Kasumi-1 (cell line): ENCODE measurements around the gene NTRK3.

ENCODE experiments used
- DNase-seq, 2 experiments: peaks; one replicate each; lab custom pipeline; 2025; lab: John Stamatoyannopoulos, UW

Gene NTRK3

DNA sequence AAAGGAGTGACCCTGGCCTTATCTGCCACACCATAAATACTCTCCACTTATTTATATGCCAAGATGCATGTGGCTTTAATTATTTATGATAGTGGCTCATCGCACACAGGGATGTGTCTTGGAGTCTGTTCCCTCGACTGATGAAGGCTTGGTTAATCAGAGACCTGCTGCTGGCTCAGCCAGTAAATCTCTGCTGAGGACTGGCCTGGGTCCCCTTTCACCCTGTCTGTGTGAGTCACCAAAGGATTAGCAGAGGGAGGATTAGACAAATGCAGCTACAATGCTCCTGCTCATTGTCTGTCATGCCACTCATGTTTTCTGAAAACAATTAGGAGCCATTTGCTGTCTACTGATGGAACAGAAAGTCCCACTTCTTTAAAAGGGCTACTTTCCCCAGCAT is 226.8 kb downstream of the NTRK3 start:
- DNase-seq = no peak

DNA sequence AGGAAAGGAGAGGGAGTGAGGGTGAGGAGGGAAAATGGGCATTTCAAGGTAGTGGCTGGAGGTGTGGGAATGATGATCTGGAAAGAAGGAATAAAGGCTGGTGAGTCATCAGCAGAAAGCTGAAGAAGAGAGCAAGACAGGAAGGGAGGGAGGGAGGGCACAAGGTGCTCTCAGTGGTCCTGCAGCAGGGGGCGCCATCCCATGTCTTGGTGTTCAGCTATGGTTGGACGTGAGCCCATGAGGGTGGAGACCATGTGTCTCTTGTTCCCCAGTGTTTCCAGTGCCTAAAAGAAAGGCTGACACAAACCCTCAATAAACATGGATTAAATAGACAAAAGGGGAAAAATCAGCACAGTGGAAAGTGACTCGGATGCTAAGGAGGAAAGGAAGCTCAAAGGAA is 228.5 kb downstream of the NTRK3 start:
- DNase-seq = no peak

DNA sequence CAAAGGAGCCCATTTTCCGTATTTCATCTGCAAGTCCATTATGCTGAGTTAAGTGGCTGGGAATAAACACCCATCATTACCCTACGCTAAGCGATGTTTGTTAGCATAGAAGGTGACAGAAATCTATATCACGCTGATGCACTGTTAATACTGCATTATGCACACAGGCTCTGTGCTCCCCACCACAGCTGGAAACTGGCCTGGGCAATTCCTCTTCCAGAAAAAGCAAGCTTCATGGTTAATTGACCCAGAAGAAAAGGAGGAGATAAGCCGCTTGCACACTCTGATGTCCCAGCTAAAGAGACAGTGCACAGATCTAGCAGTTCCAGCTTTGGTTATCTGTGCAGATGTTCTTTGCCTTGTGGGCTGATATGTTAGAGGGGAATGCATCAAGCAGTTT is 232.6 kb downstream of the NTRK3 start:
- no peak for DNase-seq

DNA sequence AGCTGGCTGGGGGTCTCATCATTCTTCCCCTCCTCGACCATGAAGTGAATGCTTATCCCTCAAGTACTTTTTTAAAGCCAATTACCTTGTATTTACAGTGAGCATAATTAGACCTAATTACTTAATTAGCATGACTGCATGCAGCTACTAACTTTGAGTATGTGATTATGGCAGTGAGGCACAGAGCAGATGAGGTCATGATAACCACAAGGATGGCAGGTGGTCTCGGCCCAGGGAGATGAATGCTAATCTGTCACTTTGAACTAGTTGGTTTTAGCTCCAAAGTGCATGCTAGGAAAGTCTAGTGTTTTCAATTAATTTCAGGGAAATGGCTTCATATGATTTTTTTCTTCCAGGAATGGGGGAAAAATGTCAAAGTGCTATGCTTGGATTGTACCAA is 233.8 kb downstream of the NTRK3 start:
- no peak for DNase-seq

DNA sequence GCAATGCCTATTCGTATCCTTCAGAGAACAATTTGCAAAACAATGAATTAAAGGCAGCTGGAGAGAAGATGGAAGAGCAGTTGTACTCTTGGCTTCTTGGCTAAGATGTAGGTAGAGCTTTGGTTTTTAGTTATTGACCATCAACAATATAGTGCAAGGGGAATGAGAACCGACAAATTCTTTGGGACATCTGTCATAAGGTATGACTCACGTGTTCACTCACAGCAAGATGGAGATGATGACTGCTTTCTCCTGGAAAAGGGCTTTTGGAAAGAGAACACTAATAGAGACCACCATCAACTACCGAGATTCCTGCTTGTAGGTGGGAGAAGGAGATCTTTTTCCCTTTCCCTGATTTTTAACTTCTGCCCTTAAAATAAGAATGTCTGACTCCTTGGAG is 234.9 kb downstream of the NTRK3 start:
- no peak for DNase-seq

DNA sequence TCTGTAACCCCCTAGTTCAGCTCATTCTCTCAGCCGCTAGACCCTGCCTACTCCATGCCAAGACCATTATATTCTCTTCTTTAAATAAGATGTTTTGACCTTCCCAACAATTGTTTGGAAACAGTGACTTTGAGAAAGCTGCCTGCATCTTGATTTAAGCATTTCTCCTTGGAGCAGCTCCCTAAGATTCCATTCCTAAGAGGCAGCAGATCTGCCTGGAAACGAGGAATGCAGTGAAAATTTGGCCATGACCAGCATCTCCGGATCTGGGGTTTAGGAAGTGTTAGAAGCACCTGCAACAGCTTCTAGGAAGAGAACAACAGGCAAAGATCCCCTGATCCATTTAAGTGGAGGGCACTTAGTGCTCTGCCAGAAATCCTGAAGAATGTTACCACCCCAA is 235.7 kb downstream of the NTRK3 start:
- no peak for DNase-seq

DNA sequence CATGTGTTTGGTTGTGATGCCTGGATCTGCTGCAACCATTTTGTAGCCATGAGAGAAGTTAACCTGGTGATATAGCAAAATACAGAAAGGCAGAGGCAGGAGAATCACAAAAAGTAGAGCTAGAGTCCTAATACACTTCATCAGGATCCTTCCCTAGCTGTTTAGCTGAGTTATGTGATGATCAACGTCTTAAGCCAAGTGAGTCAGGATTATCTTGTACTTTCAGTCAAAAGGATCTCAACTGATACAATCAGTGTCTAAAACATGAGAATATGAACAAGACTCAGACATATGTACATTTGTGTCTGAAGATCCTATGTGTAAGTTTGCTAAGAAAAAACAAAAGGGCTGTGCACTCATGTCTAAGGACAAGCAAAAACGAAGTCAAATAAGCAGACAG is 236.9 kb downstream of the NTRK3 start:
- DNase-seq = no peak

DNA sequence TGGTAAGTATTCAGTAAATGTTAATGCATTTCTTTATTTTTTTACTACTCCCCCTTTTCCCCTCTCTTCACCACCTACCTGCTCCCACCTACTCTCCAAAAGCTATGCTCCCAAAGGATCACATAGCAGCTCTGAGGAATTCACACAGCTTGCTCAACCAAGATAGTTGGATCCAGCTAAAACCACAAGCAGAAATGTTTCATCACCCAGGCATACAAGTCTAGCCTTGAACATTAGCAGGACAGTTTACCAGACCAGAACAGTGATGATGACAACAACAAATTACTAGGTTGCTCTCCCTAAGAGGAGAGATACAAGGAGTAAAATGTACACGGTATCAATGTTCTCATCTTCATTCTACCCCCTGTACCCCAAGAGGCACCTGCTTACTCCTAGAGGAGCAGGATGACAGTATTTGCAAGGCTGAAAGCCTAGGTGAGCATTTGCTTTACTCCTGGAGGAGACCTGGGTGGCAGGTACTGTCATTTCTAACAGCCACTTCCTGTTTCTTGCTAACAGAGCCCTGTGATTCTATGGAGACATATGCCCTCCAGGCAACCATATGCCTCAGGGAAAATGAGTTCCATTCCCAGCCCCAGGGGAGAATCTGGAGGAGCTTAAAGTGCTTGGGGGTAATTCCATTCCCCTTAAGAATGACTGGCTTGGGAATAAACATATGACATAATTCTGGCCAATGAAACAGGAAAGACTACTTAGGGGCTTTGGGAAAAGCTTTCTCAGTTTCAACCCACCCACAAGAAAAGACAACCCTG is 237.5 kb downstream of the NTRK3 start:
- no peak for DNase-seq

DNA sequence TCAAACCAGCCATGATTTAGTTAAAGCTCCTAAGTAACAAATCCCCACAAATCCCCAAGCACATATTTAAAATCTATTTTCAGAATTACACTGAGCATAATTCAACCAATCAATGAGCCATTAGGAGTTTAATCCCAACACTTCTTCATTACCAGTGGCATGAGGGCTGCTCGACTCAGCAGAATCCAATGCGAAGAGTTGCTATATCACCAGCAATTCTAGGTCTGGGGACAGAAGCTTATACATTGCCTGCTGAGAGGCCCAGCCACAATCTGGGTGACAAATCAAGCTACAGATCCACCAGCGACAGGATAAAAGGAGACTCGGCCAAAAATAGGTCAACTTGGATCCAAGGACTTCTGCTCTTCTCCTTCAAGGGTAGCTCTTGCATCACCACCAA is 238.8 kb downstream of the NTRK3 start:
- no peak for DNase-seq

DNA sequence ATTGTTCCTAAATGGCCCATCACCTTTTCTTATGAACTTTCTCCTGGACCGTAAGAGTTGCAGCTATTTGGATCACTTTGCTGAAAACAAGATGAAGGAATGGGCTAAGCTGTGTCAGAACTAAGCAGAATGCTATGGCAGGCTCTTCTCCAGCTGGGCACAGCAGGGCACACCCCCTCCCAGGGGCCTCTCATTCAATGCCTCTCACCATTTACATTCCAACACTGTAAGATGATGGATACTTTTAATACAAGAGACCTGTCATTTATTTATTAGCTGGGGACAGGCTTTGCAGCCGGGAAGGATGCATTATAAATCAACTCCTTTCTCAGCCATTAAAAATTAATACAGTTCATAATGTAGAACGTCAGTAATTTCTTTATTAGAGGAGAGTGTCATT is 240.1 kb downstream of the NTRK3 start:
- no peak for DNase-seq

DNA sequence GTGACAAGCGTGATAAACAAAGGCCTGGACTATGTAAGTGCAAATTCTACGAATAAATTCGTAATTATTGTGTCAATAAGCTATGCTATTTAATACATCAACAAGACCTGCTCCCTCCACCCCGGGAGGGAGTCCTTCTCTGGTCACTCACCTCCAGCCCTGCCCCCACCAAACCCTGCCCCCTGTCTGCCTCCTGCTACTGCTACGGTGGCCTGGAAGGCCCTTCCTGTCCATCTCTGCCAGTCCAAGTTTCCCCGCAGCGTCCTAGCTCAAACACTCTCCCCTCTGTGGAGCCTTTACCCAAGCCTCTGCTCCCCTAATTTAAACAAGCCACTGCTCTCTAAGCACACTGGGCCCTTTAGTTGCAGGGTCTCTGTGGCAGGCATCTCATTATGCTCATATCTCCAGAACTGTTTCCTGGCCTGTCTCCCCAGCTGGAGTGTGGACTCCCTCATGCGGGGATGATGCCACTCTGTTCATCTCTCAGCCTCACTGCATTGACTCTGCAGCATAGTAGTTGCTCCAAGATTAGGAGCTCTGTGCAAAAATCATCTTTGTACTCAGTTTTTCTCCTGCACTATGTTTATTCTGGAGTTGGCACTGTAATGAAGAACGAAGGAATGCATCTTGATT is 241.2 kb downstream of the NTRK3 start:
- no peak for DNase-seq

DNA sequence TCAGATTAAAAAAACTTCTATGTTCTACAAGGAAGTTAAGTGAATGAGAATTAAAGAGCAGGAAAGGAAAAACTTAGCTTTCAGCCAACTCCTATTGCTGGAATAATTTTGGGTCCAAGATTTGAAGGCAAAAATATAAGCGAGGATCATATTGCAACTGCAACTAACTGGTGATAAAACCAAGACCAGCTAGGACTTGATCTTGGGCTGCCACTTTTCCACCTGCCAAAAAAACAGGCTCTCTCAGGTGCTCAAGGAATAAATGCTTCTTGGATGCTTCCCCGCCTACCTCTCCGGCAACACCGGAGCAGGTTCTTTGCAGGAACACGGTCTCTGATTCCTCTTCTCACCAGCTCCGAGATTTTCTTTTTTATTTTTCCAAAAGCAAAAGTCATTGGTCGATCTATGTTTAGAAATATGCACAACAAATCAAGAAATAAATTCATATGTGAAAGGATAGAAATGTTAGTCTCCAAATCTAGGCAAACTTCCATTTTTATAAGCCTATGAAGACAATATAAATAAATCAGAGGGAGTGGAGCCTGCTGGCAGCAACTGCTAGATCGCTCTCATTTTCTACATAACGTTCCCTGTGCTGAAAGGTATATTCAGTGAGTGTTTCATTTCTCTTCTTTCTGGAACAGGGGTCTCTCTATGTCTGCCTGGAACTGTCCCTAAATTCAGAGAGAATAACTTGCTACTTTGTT is 241.9 kb downstream of the NTRK3 start:
- DNase-seq = no peak

DNA sequence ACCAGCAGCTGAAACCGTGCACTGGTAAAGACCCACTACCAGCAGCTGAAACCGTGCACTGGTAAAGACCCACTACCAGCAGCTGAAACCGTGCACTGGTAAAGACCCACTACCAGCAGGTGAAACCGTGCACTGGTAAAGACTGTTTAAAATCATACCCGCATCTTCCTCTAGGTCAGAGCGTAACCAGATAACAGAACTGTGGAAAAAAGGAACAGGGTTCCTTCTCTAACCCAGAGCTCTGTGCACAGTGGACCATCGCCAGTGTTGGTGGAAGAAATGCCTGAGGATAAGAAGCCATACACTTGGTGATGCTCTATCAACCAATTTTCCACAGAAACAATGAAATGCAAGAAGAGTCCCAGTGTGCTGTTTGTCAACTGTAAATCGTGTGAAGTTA is 243.4 kb downstream of the NTRK3 start:
- DNase-seq = no peak

DNA sequence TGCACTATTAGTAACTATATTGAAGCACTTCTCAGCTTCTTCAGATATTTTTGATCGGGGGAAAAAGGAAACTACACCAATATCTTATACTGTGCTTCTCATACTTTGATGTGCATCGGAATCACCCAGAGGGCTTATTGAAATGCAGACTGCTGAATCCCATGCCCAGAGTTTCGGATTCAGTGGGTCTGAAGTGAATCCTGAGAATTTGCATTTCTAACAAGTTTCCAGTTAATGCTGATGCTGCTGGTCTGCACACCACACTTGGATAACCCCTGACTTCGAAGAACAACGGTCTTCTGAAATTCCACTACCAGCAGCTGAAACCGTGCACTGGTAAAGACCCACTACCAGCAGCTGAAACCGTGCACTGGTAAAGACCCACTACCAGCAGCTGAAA is 243.9 kb downstream of the NTRK3 start:
- DNase-seq = no peak

DNA sequence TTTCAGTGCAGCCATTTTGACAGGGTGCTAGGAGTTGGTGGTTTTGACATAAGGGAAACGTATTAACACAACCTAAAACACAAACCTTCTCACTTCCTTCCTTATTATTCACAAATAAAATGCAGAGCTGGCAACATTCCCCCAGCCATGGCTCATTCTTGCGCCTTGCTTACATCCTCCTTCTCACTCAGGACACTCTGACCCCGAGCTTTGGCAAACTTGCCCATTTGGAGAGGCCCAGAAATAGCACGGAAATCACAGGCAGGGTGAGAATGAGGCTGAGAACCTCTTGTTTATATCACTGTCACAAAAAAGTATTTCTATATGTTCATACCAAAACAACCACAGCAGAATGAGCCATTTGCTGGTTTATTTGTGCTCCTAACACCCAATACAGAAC is 244.3 kb downstream of the NTRK3 start:
- DNase-seq = no peak

DNA sequence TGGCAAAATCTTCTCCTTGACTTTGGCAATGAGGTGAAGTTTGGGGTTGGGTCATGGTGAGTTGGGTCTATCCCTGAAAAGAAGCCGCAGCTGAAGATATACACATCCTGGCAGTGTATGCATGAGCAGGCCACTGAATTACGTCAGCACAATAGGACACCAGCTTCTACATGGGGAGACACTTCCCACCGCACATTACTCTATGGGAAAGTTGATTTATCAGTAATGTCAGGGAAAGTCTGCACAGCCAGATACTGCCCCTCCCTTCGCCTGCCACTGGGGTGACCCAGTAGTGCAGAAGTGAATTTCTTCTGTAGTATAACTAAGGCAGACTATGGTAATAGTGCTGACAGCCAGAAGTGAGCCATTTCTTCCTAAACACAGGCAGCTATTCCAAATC is 245.0 kb downstream of the NTRK3 start:
- DNase-seq = no peak

DNA sequence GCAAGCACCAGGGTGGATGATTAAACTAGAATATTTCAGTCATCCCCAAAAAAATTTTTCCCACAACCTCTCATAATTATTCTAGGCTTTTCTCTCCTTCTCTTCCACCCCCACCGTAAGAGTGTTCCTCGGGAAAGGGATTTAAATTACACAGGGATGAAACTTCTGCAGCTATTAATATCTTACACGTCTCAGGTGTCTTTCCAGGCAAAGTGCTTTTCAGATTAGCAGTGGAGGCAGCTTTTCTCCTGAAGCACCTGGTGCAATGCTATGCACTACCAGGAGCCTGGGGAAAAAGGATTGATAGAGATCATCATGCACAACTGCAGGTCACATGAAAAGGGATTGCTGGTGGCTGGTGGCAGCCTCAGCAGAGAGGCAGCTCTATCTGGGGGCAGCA is 250.4 kb downstream of the NTRK3 start:
- no peak for DNase-seq

DNA sequence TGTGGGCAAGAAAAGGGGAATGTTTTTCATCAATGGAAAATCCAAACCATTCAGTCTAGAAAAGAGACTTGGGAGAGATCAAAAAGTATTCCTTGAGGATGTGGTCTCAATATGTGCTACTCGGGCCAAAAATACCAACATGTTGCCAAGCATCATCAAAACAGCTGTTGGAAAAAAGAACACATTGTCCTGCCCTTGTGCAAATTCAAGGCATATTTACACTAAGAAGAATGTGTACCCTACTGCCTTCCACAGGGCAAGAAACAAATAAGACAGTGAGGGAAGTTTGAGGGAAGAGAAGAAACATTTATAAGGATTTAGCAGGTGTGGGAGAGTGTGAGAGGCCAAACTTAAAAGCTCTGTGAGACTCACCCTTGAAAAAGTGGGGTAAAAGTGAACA is 252.1 kb downstream of the NTRK3 start:
- no peak for DNase-seq

DNA sequence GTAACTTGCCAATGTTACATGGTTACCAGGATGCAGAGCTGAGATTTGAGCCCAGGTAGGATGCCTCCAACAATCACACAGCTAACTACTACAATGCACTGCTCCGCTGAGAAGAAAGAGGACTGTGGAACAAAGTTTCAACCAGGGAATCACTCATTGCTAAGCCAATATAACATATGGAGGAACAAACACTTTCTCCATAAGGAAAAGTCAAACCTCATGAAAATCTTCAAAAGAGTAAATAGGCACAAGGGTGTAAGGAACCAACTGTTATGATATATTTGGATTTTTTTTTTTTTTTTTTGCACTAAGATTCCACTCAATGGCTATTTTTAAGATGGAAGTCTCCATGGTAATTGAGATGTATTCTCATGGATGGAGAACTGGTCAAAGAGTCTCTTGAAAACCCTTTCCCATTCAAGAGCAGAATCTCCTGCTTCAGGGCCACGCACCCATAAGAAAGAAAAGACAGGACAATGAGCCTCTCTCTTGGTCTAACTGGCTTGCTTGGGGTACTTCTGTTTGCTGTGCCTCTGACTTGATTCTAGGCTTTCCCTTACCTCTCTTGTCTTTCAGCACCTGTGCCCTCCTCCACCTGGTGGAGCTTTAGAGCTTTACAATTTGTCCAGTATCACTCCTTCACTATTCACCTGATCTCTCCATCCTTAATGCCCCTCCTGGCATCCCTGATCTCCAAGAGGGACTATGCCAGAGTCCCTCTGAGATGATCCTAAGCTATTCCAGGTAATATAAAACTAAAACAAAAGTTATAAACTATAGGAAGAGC is 252.8 kb downstream of the NTRK3 start:
- DNase-seq = no peak

DNA sequence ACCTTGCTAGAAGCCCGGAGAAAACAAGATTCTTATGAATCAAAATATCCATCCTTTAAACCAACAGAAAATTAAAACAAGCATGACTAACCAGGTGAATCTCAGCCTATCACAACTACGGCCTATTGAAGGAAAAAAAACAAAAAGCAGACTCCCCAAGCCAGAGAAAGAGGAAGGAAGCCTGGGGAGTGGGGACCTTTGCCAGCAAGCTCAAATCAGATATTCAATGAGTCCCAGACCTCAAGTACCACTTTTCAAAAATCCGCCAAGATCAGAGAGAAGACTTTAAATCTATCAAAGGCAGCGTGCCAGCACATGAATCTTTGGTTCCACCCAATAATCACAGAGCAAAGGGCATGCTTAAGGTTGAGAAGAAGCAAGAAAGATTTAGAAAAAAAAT is 253.8 kb downstream of the NTRK3 start:
- no peak for DNase-seq

DNA sequence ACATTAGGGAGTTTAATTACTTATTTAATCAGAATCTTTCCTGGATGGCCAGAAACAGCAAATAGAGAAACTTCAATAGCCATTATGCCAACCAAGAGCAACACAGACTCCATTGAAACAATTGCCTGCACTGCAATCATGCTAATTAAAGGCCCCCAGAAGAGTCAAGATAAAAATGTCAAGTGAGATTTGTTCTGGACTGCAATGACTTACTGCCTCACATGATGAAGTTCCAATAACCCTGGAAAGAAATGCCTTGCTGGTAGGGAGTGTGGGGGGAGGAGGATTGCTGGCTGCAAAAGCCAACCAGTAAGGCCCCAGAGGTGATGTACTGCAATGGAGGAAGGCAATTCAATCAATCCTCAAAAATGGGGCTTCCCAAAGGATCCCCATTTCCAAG is 257.9 kb downstream of the NTRK3 start:
- DNase-seq = no peak

DNA sequence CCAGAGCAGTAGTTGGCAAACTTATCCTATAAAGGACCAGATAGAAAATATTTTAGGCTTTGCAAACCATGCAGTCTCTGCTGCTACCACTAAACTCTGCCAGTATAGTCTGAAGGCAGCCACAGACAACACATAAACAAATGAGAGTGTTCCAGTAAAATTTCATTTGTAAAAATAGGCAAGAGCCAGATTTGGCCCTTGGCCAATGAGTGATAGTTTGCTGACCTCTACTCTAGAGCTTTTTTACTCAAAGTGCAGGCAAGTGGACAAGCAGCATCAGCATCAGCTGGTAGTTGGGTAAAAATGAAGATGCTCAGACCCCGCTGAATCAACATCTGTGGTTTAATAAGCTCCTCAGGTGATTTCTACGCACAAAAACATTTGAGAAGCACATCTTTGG is 269.8 kb downstream of the NTRK3 start:
- DNase-seq = no peak

DNA sequence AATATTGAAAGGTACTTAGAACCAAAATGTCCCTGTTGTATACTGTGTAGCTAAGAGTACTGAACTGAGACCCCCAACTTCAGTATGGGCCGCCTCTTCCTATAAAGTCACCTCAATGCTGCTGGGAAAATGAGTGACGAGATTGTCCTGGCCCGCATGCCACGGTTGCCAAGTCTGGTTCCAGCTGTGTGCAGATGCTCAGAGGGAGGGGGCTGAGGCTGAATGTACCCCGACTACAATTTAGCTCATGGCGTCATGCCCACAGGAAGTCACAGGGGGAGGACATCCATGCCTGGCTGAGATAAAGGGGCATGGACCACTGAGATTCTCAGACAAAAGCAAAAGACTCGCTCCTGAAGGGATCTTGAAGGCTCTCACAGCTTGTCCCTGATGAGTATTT is 271.1 kb downstream of the NTRK3 start:
- no peak for DNase-seq
